Esophagus mucosa (tissue), 1 donor: ENCODE data around the gene PLCG1. TPM values are rescaled to one million over a fixed set of nuclear protein-coding genes. Genes with fewer than 3 reads are reported as not detected.
A peak's percentile ranks its signal among the peaks of the same experiment; 100 is the strongest.
"Not testable (repeated sequence)": the region's sequence is repeated elsewhere in the genome, so short reads cannot be mapped to it uniquely, and the experiment has no call there.

Source experiments
- ATAC-seq: fragments of 200-7000 bp; cut with Tn5 transposase; one replicate; pipeline ENCODE4 v1.9.1; 2020
- total RNA-seq: library from RNA; stranded (reverse); gene quantifications from one replicate; pipeline ENCODE4 v1.2.4, GENCODE V29; 2023
- donor health status: DM: yes; HTN: yes; CAD: no.

Gene PLCG1
- total RNA-seq, 1 donor from 2014 or later = 27.1 TPM

- ATAC-seq = no peak
Observed at GRCh38 chr20:41125530-41126457, 11.5 kb upstream of the PLCG1 start.

- no peak for ATAC-seq
Observed at GRCh38 chr20:41126719-41127118, 10.6 kb upstream of the PLCG1 start.

GRCh38 chr20:41128317-41128716, 9.0 kb upstream of the PLCG1 start:
- ATAC-seq = not testable (repeated sequence)

DNA sequence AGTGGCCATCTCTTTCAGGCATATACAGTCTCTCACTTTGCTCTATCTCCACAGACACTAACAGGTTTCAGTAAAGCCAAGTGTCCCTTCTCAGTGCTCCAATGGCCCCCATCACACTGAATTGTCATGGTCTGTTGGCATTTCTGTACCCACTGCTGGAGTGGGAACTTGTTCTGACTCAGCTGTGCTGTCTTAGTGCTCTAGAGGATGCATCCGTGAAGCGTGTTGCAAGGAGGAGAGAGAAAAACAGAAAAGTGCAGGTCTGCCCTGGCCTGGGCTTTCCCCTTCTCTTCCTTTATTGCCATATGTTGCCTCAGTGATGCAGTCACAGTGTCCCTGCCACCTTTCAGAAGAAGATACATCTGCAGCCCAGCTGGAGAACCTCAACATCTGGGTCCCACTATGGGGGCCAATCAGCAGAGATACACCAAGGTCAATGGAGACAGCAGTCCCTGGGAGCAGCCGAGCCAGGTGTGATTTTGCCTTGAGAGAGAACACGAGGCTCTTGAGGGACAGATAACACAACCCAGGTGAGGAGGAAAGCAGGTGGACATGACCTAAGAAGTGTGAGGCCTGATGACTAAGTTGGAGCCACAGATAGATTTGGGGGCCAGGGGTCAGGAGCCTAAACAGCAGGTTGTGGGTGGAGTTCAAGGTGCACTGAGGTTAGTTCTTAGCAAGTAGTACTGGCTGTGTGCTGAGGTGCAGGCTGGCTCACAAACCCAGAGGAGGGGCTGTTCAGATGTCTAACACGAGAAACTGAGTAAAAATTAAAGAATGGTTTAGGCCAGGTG, 5.6 kb upstream of the PLCG1 start:
- ATAC-seq = no peak

GRCh38 chr20:41132388-41132775, 5.0 kb upstream of the PLCG1 start:
- not testable (repeated sequence) for ATAC-seq

DNA sequence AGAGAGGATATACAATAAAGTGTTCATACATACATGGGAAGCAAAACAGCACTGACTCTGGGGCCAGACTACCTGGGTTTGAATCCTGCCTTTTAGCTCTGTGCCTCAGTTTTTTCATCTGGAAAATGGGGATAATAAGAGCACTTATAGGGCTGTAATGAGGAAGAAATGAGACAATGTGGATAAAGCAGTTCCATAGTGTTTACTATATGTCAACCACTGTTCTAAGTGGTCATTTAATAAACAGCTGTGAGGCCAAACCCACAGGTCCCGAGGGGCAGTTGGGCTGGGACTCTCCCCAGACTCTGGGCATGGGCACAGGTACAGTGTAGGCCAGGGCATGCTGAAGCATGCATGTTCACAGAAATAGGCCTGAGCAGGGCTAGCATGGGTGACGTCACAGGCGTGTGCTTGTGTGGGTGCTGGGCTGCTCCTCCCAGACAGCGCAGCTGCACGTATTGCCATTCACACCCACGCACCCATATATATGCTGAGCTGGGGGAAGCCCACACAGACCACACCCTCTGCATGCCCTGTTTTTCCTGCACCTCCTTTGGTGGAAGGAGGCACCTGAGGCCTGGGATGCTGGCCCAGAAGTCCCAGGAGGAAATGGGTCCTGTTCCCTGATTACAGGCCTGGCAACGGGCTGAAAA, 3.5 kb upstream of the PLCG1 start:
- peak; percentile 81 for ATAC-seq

- ATAC-seq = no peak
Observed at GRCh38 chr20:41134362-41135186, 2.8 kb upstream of the PLCG1 start.

DNA sequence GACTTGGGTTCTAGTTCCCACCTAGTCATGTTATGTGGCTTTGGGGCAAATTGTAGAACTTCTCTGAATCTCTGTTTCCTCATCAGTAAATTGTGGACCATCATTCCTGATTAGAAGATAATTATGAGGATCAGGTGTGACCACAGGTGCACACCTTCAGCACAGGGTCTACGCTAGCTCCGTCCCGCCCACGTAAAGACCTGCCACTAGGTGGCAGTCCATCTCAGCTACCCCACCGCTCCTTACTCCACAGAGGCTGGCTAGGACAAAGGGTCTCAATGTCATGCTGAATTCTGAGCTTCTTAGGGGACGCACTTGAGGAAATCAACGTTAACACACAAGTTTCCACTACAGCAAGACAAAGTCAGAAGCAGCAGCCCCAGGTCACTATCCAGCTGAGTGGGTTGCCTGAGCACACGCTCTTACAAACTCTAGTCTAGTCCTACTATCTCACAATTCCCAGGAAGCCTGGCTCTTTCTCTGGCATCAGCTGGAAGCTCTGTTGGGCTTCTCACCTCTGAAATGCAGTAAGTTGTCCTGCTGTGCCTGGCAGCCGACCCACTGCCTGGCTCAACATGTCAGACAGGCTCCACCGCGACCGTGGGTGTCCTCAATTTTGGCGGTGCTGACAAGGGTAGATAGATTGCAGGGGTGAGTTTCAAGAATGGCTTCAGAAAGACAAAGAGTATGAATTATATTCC, 2.0 kb upstream of the PLCG1 start:
- ATAC-seq = peak; percentile 22

DNA sequence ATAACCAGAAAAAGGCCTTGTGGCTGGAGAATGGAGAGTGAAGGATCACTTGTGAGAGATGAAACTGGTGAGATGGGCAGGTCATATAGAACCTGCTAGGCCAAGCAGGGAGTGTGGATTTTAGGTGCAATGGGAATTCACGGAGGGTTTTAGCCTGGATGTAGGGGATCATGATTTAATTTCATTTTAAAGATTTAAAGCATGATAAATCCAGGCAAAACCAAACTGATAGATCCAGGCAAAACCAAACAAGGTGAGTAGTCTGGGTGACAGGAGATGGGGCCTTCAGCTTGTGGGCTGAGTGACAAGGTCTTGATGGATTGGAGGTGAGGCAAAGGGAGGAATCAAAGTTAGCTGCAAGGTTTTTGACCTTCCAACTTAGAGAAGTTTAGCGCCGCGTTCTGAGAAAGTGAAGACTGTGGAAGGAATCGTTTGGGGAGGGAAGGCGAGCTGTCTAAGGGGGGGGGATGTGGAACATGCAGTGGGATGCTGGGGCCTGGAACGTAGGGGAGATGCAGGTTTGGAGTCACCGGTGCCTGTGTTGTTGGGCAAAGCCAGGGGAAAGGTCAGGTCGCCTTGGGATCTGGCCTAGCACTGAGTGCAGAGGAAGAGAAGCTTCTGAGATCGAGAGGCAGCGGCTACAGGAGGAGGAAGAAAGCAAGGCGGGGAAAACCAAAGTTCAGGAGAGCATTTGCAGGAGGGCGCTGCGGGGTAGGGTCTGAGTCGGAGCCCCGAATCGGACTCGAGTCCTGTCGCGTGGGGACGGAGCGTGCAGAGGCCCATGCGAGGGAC, 1.3 kb upstream of the PLCG1 start:
- no peak for ATAC-seq

GRCh38 chr20:41137614-41138474, 501 bp downstream of the PLCG1 start:
- no peak for ATAC-seq

GRCh38 chr20:41138475-41139226, 1.3 kb downstream of the PLCG1 start:
- ATAC-seq = no peak

DNA sequence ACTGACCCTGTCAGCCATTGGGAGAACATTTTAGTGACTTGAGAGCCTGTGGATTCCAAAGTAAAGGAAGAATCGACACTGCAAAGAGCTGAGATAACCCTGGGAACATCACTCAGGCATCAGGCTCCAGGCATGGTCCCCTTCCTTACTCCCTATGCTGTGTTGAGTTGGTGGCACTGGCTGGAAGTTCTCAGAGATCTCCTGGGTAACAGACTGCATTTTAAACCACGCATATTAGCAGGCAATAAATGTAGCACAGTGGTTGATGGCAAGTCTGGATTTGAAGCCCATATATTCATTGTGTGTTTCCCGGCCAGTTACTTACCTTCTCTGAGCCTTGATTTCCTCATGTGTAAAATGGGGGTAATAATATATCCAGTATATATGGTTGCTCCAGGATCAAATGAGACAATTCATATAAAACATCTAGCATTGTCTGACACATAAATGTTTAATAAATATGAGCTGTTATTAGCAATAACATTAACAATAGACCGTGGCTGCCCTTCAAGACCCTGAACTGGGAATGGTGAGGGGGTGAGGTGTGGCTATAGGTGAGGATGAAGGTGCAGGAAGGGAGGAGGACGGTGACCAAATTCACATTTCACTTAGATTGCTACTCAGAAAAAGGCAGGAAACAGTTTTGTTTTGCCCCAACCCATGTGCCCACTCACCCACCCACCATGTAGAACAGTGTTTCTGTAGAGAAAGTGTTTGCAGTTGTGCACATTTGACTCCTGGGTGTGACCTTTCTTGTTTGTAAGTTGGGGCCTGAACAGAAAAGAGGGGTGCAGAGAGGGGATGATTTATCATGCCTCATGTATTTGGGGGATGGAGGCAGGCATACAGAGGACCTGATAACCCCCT, 2.1 kb downstream of the PLCG1 start:
- ATAC-seq = no peak

- ATAC-seq = no peak
Observed at GRCh38 chr20:41140226-41141133, 3.1 kb downstream of the PLCG1 start.

DNA sequence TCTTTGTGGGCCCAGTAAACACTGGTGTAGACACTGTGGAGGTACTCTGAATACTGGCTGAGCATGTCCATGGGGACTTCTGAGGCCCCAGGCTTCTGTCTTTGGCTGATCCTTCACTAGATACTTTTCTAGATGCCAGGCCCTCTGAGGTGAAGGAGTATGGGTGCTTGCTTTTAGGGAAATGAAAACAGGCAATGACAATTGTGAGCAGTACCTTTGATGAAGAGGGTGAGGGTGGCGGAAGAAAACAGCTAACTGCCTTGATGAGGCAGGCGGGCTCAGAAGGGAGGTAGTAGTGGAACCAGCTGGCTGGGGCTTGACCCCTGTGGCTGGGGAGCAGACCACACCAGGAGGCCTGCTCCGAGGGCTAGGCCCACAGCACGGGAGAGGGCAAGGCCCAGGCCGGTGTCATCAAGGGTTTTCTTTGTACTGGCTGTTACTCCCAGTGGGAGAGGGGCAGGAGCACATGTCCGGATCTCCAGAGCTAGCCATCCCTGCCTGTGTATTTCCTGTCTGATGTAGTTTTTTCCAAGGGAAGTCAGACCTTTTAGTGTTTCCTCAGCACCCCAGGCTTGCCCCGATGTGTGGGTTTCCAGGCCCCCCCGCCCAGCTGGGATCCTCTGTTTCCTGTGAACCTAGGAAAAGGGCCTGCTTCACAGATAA, 3.9 kb downstream of the PLCG1 start:
- no peak for ATAC-seq

DNA sequence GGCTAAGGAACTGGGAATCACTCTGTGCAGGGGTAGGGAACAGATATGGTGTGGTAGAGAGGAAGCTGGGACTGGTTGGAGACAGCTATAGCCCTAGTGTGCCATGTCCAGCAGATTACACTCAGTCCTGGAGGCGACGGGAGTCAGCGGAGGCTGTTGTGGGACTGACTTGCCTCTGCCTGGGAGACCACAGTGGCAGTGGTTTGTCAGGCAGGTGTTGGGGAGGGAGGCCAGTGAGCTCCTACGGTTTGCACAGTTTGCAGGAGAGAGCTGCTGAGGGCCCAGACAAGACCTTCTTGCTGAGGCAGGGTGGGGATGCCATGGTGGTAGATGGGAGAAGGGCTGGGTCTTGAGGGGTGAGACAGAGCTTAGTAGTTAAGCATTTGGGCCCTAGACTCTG, 4.9 kb downstream of the PLCG1 start:
- ATAC-seq = no peak

DNA sequence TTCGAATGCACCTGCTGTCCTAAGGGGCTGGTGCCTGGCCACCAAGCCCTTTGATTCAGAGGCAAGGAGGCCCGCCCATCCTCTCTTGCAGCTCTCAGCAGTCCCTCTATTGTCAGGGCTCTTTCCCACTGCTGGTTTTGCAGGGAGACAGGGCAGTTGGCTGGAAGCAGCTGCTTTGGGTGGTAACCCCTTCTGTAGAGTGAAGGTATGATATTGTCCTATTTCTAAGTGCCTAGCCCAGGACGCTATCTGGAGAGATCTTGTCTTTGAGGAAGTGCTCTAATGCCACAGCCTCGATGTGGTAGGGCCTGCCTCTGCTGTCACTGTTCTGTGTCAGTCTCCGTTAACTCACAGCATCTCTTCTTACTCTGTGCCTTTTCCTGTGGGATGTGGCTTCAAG, 5.6 kb downstream of the PLCG1 start:
- no peak for ATAC-seq
